GM12891 (cell line): ENCODE measurements around the gene SMIM41.

Experiments used
- DNase-seq: peaks from one replicate; pipeline ENCODE4 v3.0.0; 2011; ENCODE audit warnings: low spot score; ENCODE audit not compliant: insufficient read length
- FAIRE-seq: peaks from 2 replicates; lab custom pipeline; 2011; peaks lifted over from hg19 to GRCh38; lab: Jason Lieb, UNC
- PAX5 ChIP-seq: IDR thresholded peaks from 2 replicates; pipeline ENCODE4 v1.6.1; 2011; ENCODE audit warnings: low read length, moderate library complexity, mild to moderate bottlenecking; ENCODE audit not compliant: insufficient read depth, severe bottlenecking
- POLR2A ChIP-seq: IDR thresholded peaks from 2 replicates; pipeline ENCODE4 v1.6.1; 2011; ENCODE audit warnings: low read depth, low read length, control low read depth
- POLR2AphosphoS5 ChIP-seq: IDR thresholded peaks from 2 replicates; pipeline ENCODE4 v1.6.1; 2011; ENCODE audit warnings: low read depth, low read length, control low read depth
- POU2F2 ChIP-seq: IDR thresholded peaks from 2 replicates; pipeline ENCODE4 v1.6.1; 2011; ENCODE audit warnings: low read depth, mild to moderate bottlenecking, control low read depth, low read length, moderate library complexity
- SPI1 ChIP-seq: IDR thresholded peaks from 2 replicates; pipeline ENCODE4 v1.6.1; 2011; ENCODE audit warnings: low read depth, low read length, control low read depth
- TAF1 ChIP-seq: IDR thresholded peaks from 2 replicates; pipeline ENCODE4 v1.6.1; 2011; ENCODE audit warnings: low read depth, low read length, control low read depth

SMIM41 gene

DNA sequence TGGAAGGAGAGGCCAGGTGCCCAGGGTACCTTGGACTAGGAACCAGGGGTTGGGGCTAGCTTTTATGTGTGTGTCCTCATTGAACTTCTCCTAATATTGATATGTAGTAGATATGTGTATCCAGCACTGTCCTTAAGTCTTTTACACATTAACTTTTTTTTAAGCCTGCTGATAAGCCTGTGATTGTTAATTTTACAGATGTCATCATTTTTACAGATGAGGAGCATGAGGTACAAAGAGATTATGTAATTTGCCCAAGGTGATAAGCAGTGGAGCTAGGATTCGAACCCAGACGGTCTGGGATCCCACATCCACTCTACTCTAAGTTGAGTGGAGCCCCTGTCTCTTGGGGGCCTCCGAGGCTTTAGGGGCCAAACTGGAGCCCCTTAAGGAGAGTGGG lies 38.5 kb upstream of the SMIM41 start:
- TF ChIP-seq POLR2A (no peak), SPI1 (no peak), PAX5 (no peak), POLR2AphosphoS5 (no peak), TAF1 (no peak), POU2F2 (no peak)
- FAIRE-seq: no peak
- no peak for DNase-seq

DNA sequence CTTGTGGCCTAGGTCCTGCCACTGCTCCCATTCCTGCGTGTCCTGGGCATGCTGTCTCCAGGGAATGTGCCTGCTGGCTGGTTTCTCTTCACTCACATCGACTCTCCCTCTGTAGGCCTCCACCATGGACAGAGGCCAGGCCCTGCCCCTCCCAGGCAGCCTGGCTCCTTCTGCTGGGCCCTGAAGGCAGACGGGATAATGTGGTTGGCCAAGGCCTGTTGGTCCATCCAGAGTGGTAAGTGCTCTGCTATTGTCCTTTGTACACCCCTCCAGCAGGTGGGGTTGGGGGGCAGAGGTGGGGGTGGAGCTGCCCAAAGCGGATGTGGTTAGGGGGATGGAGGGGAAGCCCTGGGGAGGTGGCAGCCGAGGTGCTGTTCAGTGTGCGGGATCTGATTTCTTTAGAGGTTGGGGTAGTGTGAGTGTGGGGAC lies 37.8 kb upstream of the SMIM41 start:
- peak; percentile 73 for DNase-seq
- peak; percentile 92 for FAIRE-seq
- TF ChIP-seq TAF1: no peak
- TF ChIP-seq SPI1: no peak

DNA sequence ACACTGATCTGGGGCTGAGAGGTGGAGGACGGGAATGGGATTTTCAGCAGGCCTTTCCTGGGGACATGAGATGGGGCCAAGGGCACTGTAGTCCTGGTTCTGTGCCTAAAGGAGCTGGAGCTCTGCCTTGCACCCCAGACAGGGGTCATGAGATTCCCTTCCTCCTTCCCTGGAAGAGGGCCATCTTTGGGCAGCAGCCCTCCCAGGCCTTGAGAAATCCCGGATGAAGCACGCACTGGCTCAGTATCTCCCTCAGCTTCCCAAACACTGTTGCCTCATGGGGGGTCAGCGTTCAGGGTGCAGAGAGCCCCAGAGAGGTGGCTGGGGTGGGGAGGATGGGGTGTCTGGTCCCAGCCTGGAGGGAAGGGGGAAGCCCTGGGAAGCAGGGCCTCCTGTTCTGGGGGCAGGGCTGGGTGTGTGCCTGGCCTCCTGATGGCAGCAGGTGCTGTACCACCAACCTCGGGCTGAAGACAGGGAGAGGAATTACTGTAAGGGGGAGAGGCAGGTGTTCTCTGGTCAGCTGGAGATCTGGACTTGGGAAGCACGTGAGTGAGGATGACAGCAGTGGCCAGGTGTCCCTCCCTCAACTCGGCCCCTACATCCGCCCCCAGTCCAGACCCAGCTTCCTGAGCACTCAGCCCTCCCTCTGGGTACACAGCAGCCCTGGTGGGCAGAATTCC lies 36.7 kb upstream of the SMIM41 start:
- FAIRE-seq (no peak), DNase-seq (no peak)
- TF ChIP-seq POLR2A (no peak), SPI1 (no peak), POU2F2 (no peak), POLR2AphosphoS5 (no peak), TAF1 (no peak), PAX5 (no peak)

DNA sequence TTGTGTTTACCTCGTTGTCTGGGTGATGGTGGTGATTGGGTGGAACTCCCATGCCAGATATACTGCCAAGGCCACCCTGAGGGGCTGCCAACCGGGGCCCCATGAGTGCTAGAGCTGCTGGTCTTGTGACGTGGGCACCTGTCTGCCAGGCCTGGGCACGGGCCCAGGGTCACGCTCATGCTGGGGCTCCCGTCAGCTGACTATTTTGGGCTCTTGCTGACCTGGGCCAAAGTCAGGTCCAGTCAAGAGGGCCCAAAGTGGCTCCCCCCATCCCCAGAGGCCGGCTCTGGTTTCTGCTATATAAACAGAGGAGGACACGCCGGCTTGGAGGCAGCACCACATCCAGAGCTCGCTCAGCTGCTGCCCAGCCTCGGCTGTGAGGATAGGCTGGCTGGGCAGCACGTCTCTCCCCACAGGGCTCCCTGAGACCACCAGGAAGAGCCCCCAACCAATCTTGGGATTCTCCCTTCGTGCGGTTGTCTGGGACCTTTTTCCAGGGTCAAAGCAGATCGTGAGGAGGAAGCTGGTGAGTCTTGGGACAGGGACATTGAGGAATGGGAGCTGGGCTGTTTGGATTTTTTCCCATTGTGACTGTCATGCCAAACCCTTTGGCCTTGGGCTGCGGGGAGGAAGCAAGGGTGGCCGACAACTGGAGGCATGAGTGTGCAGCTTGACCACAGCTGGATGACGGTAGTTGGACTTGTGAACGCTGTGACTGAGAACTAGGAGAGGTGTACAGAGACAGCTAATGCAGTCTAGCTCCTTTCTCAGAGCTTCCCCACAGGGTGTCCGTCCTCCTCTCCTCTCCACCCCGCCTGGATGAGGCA lies 35.9 kb upstream of the SMIM41 start:
- FAIRE-seq: no peak
- no peak for DNase-seq

DNA sequence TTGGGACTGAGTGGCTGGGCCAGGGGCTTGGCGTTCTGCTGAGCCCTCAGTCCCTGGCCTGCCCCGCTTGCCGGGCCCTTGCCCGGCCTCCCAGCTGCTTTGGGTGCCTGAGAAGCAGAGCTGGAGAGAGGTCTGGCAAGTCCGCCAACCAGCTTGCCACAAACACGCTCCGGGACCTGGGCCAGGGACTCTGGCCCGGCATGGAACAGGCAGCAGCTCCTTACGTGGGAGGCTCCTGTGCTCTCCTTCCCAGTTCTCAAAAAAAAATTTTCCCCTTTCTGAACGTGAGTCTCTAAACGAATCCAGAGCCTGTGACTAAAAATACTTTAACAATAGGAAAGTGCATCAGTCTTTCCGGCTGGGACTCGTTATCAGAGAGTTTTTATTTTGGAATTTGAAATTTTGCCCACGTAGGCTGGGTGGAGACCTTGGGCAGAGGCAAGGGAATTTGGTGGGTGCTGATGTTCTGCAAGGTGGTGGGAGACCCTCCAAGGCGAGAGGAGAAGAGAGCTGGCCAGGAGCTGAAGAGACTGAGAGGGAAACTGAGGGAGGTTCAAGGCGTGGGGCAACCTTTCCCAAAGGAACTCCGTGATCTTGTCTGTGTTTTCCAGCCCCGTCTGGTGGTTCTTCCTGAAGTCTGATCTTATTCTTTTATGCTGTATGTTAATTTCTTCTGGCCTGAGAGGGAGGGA lies 35.1 kb upstream of the SMIM41 start:
- FAIRE-seq (no peak), DNase-seq (no peak)
- TF ChIP-seq PAX5 (no peak), SPI1 (no peak), POLR2AphosphoS5 (no peak), POLR2A (no peak), TAF1 (no peak), POU2F2 (no peak)

More for the DNA sequence above, 35.9 kb upstream of the SMIM41 start:
- TF ChIP-seq POLR2A (no peak), POU2F2 (no peak), TAF1 (no peak), SPI1 (no peak), POLR2AphosphoS5 (no peak), PAX5 (no peak)

DNA sequence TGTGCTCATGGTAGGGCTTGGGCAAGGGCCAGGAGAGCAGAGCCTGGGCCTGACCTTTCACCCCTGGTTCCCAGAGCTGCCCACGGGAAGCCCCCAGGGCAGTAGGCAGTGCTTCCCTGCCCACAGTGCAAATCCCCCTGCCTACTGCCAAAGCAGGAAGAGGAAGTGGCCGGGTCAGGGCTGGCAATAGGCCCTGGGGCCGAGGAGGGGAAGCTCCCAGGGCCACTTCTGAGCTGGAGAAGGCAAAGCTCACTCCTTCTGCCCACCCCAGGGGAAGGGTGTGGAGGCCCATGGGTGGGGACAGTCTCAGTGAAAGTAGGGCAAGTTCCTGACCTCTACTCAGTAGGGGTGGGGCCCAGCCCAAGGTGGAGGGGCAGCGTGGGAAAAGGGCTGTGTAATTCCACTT lies 33.7 kb upstream of the SMIM41 start:
- TF ChIP-seq TAF1 (no peak), SPI1 (peak; percentile 57)
- no peak for DNase-seq
- no peak for FAIRE-seq

DNA sequence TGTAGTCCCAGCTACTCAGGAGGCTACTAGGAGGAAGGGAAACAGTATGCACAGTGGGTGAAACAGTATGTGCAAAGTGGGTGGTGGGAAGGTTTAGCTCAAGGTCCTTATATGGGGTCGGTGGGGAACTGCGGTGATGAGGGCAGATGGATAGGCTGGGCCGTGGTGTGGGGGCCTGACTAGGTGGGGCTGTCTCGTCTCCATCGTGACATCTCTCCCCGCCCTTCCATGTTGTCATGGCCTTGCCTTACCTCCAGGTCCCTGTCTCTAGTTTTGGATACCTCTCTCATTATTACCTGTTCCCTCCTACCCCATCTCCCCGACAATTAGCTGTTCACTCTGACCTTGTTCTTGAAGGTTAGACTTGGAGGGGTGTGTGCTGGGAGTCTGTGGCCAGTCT lies 32.6 kb upstream of the SMIM41 start:
- TF ChIP-seq PAX5 (no peak), POLR2A (no peak), SPI1 (no peak), POU2F2 (no peak), TAF1 (no peak)
- DNase-seq (no peak), FAIRE-seq (no peak)

DNA sequence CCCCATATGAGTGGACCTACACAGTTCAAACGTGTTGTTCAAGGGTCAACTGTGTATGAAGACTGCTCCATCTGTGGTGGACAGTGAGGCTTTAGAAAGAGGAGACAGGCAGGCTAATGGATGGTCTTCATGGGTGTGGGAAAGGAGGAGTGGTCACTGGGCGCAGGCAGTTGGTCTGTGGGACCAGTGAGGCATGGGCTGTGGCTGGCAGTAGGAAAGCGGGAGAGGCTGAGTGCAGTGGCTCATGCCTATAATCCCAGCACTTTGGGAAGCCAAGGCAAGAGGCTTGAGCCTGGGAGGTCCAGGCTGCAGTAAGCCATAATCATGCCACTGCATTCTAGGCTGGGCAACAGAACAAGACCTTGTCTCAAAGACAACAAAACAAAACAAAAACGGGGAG lies 30.2 kb upstream of the SMIM41 start:
- no peak for FAIRE-seq
- DNase-seq: no peak
- TF ChIP-seq POLR2A (no peak), TAF1 (no peak), PAX5 (no peak), POU2F2 (no peak), POLR2AphosphoS5 (no peak), SPI1 (no peak)

DNA sequence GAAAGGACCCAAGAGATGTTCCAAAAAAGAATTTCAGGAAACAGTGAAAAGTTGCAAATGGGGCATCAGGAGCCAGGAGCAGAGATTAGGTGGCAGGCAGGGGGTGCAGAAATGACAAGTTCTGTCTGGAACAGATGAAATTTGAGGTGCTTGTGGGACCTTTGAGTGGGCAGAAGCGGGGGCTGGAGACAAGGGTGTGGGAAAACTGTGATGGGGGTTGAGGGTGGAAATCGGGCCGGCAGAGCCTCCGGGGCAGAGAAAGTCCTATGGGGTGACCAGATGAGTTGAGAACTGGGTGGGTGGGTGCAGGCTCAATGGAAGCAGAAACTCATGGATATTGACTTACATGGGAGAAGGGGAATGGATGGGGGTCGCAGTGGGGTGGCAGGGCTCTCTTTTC lies 29.8 kb upstream of the SMIM41 start:
- DNase-seq (no peak), FAIRE-seq (no peak)
- no peak for TF ChIP-seq TAF1
- no peak for TF ChIP-seq SPI1
- TF ChIP-seq POU2F2: no peak
- no peak for TF ChIP-seq POLR2AphosphoS5
- TF ChIP-seq PAX5: no peak
- TF ChIP-seq POLR2A: no peak
